Activated CD4-positive, alpha-beta T cell treated with anti-CD3 and anti-CD28 coated beads, Interleukin-2, amount 50 U/mL, for 1 hour (primary cell): Measurements from ENCODE around the gene MAGEA6.

Experiments
- DNase-seq: peaks from one replicate; pipeline ENCODE4 v3.0.0-alpha.2; 2020

Gene MAGEA6

DNA sequence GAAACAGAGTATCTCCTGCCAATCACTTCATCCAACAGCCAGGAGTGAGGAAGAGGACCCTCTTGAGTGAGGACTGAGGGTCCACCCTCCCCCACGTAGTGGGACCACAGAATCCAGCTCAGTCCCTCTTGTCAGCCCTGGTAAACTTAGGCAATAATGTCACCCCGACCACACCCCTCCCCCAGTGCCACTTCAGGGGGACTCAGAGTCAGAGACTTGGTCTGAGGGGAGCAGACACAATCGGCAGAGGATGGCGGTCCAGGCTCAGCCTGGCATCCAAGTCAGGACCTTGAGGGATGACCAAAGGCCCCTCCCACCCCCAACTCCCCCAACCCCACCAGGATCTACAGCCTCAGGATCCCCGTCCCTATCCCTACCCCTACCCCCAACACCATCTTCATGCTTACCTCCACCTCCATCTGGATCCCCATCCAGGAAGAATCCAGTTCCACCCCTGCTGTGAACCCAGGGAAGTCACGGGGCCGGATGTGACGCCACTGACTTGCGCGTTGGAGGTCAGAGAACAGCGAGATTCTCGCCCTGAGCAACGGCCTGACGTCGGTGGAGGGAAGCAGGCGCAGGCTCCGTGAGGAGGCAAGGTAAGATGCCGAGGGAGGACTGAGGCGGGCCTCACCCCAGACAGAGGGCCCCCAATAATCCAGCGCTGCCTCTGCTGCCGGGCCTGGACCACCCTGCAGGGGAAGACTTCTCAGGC is 36.1 kb downstream of the MAGEA6 start, which contains the start of the genes CSAG1 and MAGEA12:
Gene CSAG1 (minus strand): TSS at position 461 of the 715 bp plus-strand sequence. CDS start 1,261 bp downstream, outside the sequence.
Gene MAGEA12 (plus strand): TSS at position 497 of the 715 bp plus-strand sequence. CDS start 2,405 bp downstream, outside the sequence.
- no peak for DNase-seq

DNA sequence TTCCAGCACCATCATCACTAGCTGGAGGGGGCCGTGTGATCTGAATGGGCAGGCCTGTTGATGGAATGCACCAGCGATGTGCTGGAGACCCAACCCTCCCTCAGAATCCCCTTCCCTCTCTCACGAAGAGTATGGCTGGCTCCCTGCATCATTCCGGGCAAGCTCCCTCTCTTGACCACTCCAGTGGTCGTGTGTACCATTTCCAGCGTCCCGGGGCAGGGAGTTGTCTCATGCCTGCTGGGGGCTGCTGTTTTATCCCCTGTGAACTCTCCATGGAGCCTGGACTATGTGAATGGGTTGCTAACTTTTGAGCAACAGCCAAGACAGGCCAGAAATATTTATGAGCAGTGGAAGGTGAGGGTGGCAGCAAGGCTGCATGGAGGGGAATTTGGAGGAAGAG is 44.1 kb downstream of the MAGEA6 start:
- DNase-seq: no peak
